Activated T-helper 9 cell treated with anti-CD3 and anti-CD28 coated beads, Interleukin-2, amount 50 U/mL, for 16 hours (primary cell): Measurements from ENCODE around the gene EML2.
A peak's percentile ranks its signal among the peaks of the same experiment; 100 is the strongest.
"Not testable (repeated sequence)": the region's sequence is repeated elsewhere in the genome, so short reads cannot be mapped to it uniquely, and the experiment has no call there.

ENCODE experiments used
- DNase-seq: peaks from one replicate; pipeline ENCODE4 v3.0.0-alpha.2; 2020; ENCODE audit warnings: low read depth

Gene EML2

DNA sequence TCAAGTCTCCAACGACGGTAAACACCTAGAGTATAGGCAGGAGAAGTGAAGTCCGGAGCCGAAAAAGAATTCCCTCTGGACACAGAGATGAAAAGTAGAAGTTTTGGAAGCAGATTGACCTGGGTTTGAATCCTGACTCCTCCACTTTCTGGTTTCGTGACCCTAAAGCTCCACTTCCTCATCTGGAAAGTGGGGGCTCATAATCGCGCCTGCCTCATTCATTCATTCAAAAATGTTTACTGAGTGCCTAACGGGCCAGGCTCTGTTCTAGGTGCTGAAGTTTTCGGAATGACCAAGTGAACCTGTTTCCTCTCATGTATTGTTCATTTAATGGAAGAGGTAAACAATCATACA, 7.1 kb upstream of the EML2 start:
- no peak for DNase-seq

DNA sequence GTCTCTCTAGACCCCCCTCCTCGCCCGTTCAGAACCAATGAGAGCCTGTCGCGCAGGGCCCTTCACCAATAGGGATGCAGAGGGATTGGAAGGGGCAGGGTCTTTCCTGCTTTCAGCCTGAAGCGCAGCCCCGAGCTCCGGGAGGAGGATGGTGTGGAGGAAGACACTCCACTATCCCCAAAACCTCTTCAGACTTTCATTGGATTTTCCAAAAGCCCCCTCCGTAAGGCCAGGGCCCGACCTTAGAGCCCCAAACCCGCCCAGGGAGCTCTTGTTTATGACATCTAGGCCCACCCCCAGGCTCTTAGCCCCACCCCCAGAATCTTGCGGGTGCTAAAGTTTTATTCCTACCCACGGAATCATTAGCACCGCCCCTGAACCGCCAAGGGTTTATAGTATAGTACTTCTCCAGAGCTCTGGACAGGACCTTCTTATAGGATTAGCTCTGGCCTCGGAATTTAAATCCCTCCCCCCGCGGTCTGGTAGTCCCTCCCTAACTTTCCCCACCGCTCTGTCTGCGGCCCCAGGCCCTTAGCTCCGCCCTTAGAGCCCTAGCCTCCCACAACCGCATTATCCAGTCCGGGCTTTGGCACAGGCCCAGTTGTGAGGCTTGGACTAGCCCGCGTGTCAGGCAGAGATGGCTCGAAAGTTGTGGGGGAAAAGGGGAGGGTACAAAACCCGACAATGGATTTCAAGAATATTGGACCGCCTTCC, 6.6 kb upstream of the EML2 start:
- peak; percentile 64 for DNase-seq

DNA sequence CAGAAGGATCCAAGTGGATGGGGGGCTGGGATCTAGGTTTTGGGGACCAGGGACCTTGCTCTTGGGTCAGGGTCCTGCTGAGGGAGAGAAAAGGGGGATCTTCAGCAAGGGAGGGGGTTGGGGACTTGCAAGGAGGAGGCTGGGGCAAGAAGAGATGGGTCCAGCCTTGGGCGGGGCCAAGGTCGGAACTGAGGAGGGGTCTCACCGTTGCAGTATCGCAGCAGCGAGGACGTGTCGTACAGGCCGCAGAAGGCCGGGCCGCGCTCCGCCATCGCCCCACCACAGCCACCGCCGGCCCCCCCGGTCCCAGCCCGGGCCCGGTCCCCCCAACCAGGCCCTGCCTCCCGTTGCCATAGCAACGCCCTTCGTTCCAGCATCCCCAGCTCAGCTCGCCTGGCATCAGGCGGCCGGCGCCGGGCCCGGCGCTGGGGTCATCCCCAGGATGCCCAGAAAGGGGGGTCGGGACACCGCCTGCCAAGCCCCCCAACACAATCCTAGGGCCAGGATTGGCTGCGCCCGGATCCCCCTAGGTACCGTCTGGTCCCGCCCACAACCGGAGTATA, 6.0 kb upstream of the EML2 start:
- DNase-seq = no peak

DNA sequence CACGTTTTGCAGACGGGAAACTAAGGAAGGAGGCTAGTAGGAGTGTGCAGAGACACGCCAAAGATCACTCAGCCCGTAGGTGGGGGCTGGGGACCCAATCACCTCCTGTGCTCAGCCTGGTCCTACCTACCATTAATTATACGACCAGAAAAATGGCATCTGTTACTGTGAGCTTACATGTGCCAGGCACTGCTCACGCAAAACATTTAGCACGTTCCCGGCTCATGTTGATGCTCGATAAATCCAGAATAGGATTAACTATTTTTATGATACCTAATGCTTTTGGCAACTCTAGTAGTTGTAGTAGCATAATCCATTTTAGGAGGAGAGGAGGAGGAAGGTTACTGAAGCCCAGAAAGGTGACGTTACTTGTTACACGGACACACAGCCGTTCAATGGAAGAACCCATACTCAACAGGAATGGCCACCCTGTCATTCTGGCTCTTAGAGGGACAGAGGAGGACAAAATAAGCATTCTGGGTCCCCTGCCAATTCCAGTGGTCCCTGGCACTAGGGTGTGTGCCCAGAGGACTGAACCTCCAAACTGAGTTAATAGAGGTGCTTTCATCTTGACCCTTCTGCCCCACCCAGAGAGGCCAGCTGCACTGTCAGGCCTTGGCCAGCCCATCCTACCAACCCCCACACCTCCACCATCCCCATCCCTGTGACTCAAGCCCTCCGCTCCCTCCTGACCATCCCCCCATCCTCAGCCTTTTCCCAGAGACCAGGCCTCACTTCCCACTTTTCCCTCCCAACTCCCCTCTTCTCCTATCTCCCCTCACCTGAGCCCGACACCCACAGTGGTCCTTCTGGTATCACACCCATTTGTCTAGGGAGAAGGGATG, 5.0 kb upstream of the EML2 start:
- no peak for DNase-seq

DNA sequence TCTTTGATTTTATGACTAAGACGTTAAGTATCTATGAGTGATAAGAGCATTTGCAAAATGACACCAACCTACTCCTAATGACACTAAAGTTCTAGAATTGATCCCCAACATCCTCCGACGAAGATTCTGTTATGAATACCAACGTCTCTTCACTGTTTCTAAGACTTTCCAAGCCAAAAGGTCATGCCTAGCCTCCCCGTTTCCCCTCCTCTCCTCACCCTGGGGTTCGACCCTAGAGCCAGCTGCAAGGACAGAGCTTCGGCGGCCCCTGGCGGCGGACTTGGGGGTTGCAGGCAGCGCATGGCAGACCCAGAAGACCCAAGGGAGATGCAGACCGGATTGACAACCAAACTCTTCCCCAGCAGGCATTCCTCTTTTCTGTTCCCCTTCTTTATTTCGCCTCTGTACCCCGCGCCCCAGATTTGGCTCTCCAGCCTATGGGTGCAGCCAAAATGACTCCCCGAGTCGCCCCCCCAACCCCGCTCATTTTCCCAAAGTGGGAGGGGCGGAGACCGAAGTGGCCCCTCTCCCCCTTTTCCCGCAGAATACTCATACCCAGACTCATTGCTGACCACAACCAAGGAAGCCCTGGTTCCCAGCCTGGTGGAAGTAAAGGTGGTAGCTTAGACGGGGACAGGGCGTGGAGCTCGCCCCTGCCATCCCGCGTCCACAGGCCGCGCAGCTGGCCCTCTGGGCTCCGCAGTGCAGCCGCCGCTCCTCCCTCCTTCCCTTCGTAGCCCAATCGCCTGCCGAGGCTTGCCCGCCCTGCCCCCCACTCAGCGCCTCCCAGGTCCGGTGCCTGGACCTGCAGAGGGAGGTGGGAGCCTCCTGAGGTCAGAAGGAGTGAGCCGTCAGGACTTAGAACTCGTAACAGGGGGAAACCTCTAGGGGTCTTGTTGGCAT, 4.1 kb upstream of the EML2 start:
- DNase-seq = peak; percentile 91

DNA sequence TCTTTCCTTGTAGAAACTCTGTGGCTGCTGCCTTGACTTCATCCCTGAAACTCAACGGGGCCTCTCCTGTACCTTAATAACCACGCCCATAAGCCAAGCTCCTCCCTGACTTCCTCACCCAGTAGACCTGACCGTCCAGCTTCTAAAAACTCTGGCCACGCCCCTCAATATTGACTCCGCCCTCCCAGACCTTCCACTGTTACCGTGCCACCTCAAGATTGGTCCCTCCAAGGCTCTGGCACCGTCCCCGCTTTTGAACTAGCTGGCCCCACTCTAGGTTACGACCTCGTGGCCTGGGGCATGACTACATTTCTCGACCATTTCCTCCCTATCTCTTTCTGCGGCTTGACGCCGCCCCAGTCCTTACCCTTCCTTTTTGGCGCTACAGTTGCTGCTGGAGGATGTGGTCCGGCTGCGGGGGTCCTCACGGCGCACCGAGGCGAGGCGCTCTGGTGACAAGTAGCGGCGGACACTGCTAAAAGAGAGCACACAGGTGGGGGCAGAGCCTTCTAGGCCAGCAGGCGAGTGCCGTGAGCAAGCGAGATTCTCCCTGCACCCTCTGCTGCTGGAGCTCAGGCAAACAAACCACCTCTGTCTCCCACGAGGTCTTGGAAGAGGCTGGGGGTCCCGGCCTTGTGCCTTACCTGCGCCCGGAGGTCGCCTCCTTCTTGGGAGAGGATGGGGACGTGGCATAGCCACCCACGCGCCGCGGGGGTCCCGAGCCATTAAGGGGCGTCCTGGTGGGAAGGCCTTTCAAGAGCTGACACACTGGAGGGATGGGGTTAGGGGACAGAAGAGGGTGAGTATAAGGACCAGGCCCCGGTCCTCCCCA, 2.3 kb upstream of the EML2 start:
- DNase-seq = peak; percentile 60

DNA sequence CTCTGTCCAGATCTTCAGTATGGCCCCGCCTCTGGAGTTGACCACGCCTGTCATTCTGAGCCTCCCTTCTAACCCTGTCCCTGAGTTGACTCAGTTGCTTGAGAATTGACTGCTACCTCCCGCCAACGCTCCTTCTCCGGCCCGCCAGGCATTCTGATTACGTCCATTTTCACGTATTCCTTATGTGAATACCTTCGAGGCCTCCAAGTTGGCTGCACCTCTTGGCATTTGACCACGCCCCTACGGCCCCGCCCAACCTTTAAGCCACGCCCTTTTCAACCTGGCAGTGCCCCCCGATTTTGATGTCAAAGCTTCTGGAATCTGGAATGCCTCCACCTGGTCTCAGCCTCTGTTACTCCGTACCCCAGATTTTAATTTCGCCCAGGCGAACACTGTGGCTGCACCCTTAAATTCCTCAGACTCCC, 1.7 kb upstream of the EML2 start:
- DNase-seq = no peak

DNA sequence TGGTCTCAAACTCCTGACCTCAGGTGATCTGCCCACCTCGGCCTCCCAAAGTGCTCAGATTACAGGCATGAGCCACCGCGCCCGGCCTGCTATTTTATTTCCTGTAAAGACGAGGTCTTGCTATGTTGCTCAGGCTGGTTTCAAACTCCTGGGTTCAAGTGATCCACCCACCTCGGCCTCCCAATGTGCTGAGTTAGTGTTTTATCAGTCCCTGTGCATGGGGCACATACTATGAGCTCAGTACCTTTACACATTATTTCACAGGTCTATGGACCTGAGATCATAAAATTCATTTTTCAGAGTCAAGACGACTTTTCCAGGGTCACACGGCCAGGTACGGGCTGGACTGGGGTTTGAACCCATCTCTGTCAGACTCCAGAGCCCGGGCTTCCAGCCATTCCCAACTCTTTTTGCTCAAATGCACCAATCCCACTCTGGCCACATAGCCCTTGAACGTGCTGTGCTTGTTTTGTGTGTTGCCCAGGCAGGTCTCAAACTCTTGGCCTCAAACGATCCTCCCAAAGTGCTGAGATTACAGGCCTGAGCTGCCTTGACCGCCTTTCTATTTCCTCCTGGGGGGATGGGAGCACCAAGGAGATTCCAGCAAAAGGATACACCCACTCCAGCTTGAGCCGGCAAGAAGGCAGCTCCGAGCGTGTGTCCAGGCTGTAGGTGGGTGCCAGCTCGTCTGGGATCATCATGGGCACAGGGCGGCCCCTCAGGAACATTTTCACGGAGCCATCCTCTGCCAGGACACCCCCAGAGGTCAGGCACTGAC, 1.1 kb downstream of the EML2 start:
- DNase-seq = no peak

DNA sequence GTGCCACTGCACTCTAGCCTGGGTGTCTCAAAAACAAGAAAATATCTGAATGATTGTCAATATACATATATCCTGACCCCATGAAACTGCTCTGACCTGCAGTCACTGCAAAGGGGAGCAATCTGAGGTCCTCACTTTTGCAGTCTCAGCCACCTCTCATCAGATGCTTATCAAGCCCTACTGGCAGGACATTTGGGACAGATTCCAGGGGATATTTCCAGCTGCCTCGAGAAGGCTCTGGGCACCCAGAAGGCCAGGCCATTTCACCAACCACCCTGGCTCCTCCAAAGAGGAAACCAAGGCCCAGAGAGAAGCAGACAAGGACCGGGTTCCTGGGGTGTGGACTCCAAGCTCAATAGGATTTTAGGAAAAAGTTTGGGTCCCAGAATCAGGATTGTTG, 2.3 kb downstream of the EML2 start:
- DNase-seq = no peak

DNA sequence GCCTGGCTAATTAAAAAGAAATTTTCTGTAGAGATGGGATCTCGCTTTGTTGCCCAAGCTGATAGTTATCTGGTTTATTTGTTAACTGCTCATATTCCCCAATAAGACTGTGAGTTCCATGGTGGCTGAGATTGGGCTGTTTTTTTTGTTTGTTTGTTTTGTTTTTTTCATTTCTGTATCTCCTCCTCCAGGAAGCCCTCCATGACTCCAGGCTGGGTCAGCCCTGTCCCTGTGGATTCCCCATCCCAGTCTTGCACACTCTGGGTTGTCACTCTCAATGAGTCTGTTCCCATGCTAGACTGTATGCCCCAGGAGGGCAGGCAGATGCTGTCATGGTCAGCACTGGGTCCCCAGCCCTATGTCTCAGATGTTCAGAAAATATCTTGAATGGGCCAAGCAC, 2.9 kb downstream of the EML2 start:
- no peak for DNase-seq

DNA sequence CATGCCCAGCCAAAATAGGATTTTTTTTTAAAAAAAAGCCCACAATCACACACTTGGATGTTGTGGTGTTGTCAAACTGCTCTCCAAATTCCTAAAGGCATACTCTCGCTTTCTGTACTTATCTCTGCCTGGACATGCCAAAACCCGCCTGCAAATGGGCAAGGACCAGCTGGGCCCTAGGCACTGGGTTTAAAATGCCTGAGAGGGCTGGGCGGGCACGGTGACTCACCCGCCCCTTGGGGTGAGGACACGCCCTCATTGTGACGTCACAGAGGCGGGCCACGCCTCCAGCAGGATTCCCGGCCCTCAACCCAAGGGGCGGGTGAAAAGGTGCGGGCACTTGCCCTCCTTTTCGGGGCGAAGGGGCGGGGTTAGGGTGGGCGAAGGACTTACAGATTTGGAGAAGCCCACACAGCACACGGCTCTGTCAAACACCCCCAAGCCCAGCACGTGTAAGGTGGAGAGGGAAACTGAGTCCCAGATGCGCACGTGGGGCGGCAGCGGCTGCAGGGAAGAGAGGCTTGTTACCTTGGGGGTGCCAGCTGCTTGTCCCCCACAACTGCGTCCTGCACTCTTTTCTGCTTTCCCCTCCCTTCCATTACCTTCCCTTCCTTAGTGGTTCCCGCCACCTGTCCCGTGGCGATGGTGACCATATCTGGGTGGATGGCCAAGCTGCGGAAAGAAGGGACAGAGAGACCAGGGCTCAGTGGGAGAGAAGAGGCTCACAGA, 6.6 kb downstream of the EML2 start:
- peak; percentile 37 for DNase-seq

DNA sequence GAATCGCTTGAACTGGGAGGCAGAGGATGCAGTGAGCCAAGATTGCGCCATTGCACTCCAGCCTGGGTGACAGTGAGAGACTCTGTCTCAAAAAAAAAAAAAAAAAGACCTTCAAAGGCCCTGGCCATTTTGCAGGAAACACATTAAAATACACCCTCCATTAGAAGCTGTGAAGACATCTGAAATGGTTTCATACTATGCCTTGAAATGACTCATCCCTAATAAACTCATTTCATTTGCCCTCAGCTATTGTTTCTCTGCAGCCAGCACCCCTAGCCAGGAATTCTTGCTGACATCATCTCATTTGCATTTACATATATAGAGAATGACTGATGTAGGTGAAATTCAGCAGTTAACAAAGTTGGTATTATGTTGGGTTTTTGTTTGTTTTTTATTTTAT, 8.7 kb downstream of the EML2 start:
- no peak for DNase-seq

DNA sequence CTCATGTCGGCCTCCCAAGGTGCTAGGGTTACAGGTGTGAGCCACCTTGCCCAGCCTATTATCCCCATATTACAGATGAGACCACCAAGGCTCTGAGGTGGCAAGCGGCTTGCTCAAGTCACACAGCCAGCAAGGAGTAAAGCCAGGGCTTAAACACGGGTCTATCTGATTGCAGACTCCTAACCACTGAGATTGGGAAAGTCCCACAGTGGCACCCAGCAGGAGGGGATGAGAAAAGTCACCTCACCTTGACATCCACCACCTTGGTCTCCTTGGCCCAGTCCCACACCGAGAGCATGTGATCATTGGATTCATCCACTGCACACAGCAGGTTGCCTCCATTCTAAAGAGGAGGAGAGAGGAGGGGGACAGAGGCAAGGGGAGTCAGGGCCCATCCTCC, 9.5 kb downstream of the EML2 start:
- no peak for DNase-seq

DNA sequence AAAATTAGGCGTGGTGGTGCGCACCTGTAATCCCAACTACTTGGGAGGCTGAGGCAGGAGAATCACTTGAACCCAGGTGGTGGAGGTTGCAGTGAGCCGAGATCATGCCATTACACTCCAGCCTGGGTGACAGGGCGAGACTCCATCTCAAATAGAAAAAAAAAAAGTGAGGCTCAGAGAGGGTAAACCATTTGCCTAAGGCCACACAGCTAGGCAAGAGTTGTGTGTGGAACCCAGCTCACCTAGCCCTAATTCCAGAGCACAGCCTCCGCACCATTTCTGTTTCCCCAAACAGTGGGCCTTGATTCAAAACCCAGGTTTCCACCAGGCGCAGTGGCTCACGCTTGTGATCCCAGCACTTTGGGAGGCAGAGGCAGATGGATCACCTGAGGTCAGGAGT, 11.0 kb downstream of the EML2 start:
- DNase-seq = not testable (repeated sequence)

DNA sequence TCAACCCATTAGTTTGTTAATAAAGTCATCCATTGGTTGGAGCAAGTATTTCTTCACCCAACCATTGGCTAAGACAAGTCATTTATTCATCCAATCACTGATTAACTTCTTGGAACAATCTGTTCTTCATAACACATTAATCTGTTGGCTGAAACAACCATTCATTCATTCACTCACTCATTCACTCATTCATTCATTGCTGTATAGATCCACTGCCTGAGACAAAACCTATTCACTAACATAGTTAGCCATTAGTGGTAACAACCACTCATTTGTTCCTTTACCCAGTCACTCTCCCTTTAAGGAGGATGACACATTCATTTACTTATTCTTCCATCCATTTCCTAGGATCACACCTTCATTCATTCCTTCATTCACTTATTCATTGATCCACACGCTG, 15.2 kb downstream of the EML2 start:
- no peak for DNase-seq

DNA sequence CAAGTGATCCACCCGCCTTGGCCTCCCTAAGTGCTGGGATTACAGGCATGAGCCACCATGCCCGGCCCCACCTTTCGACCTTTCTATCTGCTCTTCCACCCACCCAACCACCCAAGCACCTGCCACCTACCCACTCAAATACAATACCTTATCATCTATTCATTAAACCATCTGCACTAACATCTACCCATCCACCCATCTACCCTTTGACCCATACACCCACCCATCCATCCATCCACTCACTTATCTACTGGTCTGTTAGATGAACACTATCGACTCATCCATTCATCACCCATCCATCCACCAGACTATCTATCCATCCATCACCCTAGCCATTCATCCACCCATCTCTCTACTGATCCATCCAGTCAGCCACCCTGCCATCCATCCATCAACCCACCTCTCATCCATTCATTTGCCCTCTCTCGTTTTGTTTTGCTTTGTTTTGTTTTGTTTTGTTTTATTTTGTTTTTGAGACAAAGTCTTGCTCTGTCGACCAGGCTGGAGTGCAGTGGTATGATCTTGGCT, 17.2 kb downstream of the EML2 start:
- no peak for DNase-seq

DNA sequence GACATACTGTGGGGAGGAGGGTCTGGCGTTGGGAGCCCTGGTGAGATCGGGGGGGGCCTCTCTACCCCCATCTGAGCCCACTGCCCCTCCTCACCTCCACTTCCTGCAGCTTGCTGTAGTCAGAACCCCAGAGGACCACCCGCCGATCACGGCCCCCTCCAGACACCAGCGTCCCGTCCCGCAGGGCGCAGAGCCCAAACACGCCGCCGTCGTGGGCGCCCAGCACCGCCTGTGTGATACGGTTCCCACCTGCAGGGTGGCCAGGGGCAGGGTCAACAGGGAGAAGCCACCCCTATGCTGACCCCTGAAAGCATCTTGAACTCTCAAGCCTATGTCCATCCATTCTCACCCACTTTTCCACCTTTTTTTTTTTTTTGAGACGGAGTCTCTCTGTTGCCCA, 17.8 kb downstream of the EML2 start:
- no peak for DNase-seq

DNA sequence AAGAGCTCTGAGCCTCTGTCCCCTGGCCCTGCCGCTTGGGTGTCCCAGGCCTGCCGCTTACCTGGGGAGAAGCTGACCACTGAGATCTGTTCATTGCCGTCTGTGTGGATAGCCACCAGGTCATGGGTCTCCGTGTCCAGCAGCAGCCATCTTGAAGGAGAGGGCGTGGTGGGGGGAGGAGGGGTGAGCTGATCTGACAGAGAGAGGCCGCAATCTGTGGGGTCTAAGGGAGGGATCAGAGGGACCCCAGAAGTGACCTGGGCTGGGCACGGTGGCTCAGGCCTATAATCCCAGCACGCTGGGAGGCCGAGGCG, 22.5 kb downstream of the EML2 start:
- no peak for DNase-seq

DNA sequence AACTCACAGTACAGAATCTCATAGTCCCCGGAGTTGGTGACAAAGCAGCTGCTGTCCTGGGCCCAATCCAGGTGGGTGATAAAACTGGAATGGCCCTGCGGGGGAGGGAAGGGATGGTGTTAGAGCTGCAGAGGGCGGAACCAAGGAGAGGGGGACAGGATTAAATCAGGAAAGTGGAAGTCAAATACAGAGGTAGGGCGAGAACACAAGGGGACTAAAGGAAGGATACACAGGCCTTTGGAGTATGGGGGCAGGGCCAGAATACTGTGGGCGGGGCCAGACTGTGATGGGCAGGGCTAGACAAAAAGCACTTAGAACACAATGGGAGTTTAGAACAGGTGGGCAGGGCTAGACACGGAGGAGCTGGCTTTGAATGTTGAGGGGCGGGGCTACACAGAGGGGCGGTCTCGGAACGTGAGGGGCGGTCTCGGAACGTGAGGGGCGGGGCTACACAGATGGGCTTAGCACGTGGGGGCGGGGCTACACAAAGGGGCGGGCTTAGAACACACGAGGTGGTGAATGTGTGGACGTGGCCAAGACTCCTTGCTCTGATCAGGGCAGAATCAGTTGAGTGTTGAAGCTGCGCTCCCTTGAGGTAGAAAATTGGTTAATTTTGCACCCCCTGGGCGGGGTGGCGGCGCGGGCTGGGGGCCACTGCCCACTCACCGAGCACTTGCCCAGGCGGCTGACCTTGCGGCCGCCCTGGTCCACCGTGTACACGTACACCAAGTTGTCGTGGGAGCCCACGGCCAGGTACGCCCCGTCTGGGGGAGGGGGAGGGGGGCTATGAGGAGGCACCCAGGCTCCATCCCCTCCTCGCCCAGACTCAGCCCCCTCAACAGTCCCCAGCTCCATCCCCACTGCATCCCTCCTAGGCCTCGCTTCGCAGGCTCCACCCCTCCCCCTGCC, 23.1 kb downstream of the EML2 start:
- peak; percentile 62 for DNase-seq
